ENCODE measurements around the gene CFAP46. TPM values are rescaled to one million over a fixed set of nuclear protein-coding genes. Genes with fewer than 3 reads are reported as not detected.

Gene CFAP46
- total RNA-seq, 1 experiment from 2014 or later = 2.7 TPM

- no peak for DNase-seq (ENCODE audit: extremely low read depth, low read depth)
Observed at GRCh38 chr10:132918617-132919373, 23.6 kb downstream of the CFAP46 start.

- DNase-seq (ENCODE audit: extremely low read depth, low read depth) = no peak
Observed at GRCh38 chr10:132918264-132918616, 24.1 kb downstream of the CFAP46 start.

GRCh38 chr10:132916956-132917666 is 25.3 kb downstream of the CFAP46 start:
- DNase-seq (ENCODE audit: extremely low read depth, low read depth) = no peak

- DNase-seq (ENCODE audit: extremely low read depth, low read depth) = peak; percentile 24
Observed at GRCh38 chr10:132916421-132916841, 25.9 kb downstream of the CFAP46 start.

- DNase-seq (ENCODE audit: extremely low read depth, low read depth) = peak; percentile 54
Observed at GRCh38 chr10:132915411-132915810, 27.0 kb downstream of the CFAP46 start.

GRCh38 chr10:132914732-132915131 is 27.6 kb downstream of the CFAP46 start:
- no peak for DNase-seq (ENCODE audit: extremely low read depth, low read depth)

- DNase-seq (ENCODE audit: extremely low read depth, low read depth) = no peak
Observed at GRCh38 chr10:132913559-132914115, 28.7 kb downstream of the CFAP46 start.

GRCh38 chr10:132912713-132913558 is 29.4 kb downstream of the CFAP46 start:
- no peak for DNase-seq (ENCODE audit: extremely low read depth, low read depth)

GRCh38 chr10:132912225-132912712 is 30.1 kb downstream of the CFAP46 start:
- no peak for DNase-seq (ENCODE audit: extremely low read depth, low read depth)

- no peak for DNase-seq (ENCODE audit: extremely low read depth, low read depth)
Observed at GRCh38 chr10:132911786-132912097, 30.6 kb downstream of the CFAP46 start.

- DNase-seq (ENCODE audit: extremely low read depth, low read depth) = no peak
Observed at GRCh38 chr10:132910901-132911785, 31.2 kb downstream of the CFAP46 start.

- no peak for DNase-seq (ENCODE audit: extremely low read depth, low read depth)
Observed at GRCh38 chr10:132910186-132910880, 32.0 kb downstream of the CFAP46 start.

- no peak for DNase-seq (ENCODE audit: extremely low read depth, low read depth)
Observed at GRCh38 chr10:132909491-132910071, 32.8 kb downstream of the CFAP46 start.

GRCh38 chr10:132908621-132909295 is 33.6 kb downstream of the CFAP46 start:
- no peak for DNase-seq (ENCODE audit: extremely low read depth, low read depth)

GRCh38 chr10:132907821-132908620 is 34.3 kb downstream of the CFAP46 start:
- no peak for DNase-seq (ENCODE audit: extremely low read depth, low read depth)

- DNase-seq (ENCODE audit: extremely low read depth, low read depth) = no peak
Observed at GRCh38 chr10:132906836-132907235, 35.5 kb downstream of the CFAP46 start.

- no peak for DNase-seq (ENCODE audit: extremely low read depth, low read depth)
Observed at GRCh38 chr10:132906106-132906505, 36.3 kb downstream of the CFAP46 start.

GRCh38 chr10:132905661-132906060 is 36.7 kb downstream of the CFAP46 start:
- DNase-seq (ENCODE audit: extremely low read depth, low read depth) = no peak
